TTC549 (cell line): Measurements from ENCODE around the gene GTF2F2.

Experiments
- FAIRE-seq: peaks from 2 replicates; lab custom pipeline; 2012; peaks lifted over from hg19 to GRCh38; lab: Jason Lieb, UNC

Gene GTF2F2

GRCh38 chr13:45119991-45120864 is at the start of gene GTF2F2:
GTF2F2 (plus strand) TSS chr13:45120510; CDS start chr13:45120656, 146 bp downstream.
- peak; percentile 51 for FAIRE-seq

GRCh38 chr13:45073809-45074208 is 46.5 kb upstream of the GTF2F2 start:
- FAIRE-seq: no peak

- no peak for FAIRE-seq
These were observed 45.6 kb upstream of the GTF2F2 start for GRCh38 chr13:45074721-45075120.

GRCh38 chr13:45078003-45078402 is 42.3 kb upstream of the GTF2F2 start:
- no peak for FAIRE-seq

- FAIRE-seq: no peak
These were observed 37.3 kb upstream of the GTF2F2 start for GRCh38 chr13:45082964-45083363.

- FAIRE-seq: no peak
These were observed 35.8 kb upstream of the GTF2F2 start for GRCh38 chr13:45084515-45084914.

GRCh38 chr13:45086484-45086883 is 33.8 kb upstream of the GTF2F2 start:
- FAIRE-seq: no peak

GRCh38 chr13:45092663-45093062 is 27.6 kb upstream of the GTF2F2 start:
- no peak for FAIRE-seq

- no peak for FAIRE-seq
These were observed 19.6 kb upstream of the GTF2F2 start for GRCh38 chr13:45100573-45101262.

- FAIRE-seq: no peak
These were observed 18.8 kb upstream of the GTF2F2 start for GRCh38 chr13:45101327-45102018.

- FAIRE-seq: no peak
These were observed 18.2 kb upstream of the GTF2F2 start for GRCh38 chr13:45102136-45102507.

GRCh38 chr13:45103449-45103848 is 16.9 kb upstream of the GTF2F2 start:
- no peak for FAIRE-seq

GRCh38 chr13:45104261-45104660 is 16.0 kb upstream of the GTF2F2 start:
- no peak for FAIRE-seq

GRCh38 chr13:45105895-45106294 is 14.4 kb upstream of the GTF2F2 start:
- no peak for FAIRE-seq

GRCh38 chr13:45107539-45107938 is 12.8 kb upstream of the GTF2F2 start:
- no peak for FAIRE-seq

- no peak for FAIRE-seq
These were observed 11.6 kb upstream of the GTF2F2 start for GRCh38 chr13:45108716-45109101.

GRCh38 chr13:45109102-45109720 is 11.1 kb upstream of the GTF2F2 start:
- no peak for FAIRE-seq

- no peak for FAIRE-seq
These were observed 6.8 kb upstream of the GTF2F2 start for GRCh38 chr13:45113233-45114224.

- no peak for FAIRE-seq
These were observed 780 bp upstream of the GTF2F2 start for GRCh38 chr13:45119469-45119990.

GRCh38 chr13:45120967-45121831 is 889 bp downstream of the GTF2F2 start:
- no peak for FAIRE-seq
